GM23338 (cell line): ENCODE measurements around the gene RBM17. TPM values are rescaled to one million over a fixed set of nuclear protein-coding genes. Genes with fewer than 3 reads are reported as not detected.
A peak's percentile ranks its signal among the peaks of the same experiment; 100 is the strongest.

Experiments used
- ATAC-seq: fragments of 200-7000 bp; cut with Tn5 transposase; 3 replicates; pipeline ENCODE4 v1.9.1; 2020
- DNase-seq: peaks from one replicate; pipeline ENCODE4 v3.0.0-alpha.2; 2015; ENCODE audit warnings: low spot score
- H2AFZ ChIP-seq: fragments of 200-600 bp; sonication (generic); 2 replicates; pipeline ENCODE4 v1.8.0; 2016; ENCODE audit warnings: antibody characterized with exemption, mild to moderate bottlenecking, moderate library complexity
- H3F3A ChIP-seq: fragments of 200-600 bp; sonication (generic); replicated peaks from 2 replicates; pipeline ENCODE4 v1.8.0; 2017; ENCODE audit warnings: antibody characterized with exemption, mixed run types, low read depth
- H3K27ac ChIP-seq: fragments of 200-600 bp; sonication (generic); 2 replicates; pipeline ENCODE4 v1.6.1; 2016; ENCODE audit warnings: low read depth
- H3K27me3 ChIP-seq: fragments of 200-600 bp; sonication (generic); 2 replicates; pipeline ENCODE4 v1.8.0; 2016; ENCODE audit warnings: mild to moderate bottlenecking, mixed run types, moderate library complexity; ENCODE audit not compliant: insufficient read depth
- H3K36me3 ChIP-seq: fragments of 200-600 bp; sonication (generic); 2 replicates; pipeline ENCODE4 v1.8.0; 2016; ENCODE audit warnings: mild to moderate bottlenecking; ENCODE audit not compliant: insufficient read depth
- H3K4me1 ChIP-seq: fragments of 200-600 bp; sonication (generic); 2 replicates; pipeline ENCODE4 v1.8.0; 2016; ENCODE audit warnings: mild to moderate bottlenecking, moderate library complexity; ENCODE audit not compliant: insufficient read depth
- H3K4me2 ChIP-seq: fragments of 200-600 bp; sonication (generic); 2 replicates; pipeline ENCODE4 v1.7.1; 2017; ENCODE audit warnings: mixed run types
- H3K4me3 ChIP-seq: fragments of 200-600 bp; sonication (generic); 2 replicates; pipeline ENCODE4 v1.6.1; 2016; ENCODE audit warnings: mixed run types
- H3K79me2 ChIP-seq: fragments of 200-600 bp; sonication (generic); replicated peaks from 2 replicates; pipeline ENCODE4 v1.8.0; 2017; ENCODE audit warnings: mild to moderate bottlenecking; ENCODE audit not compliant: insufficient read depth
- H3K9me2 ChIP-seq: fragments of 200-600 bp; sonication (generic); 2 replicates; pipeline ENCODE4 v1.8.0; 2017; ENCODE audit not compliant: insufficient read depth
- H4K20me1 ChIP-seq: fragments of 200-600 bp; sonication (generic); replicated peaks from 2 replicates; pipeline ENCODE4 v1.8.0; 2017; ENCODE audit warnings: mild to moderate bottlenecking; ENCODE audit not compliant: insufficient read depth
- H3K27ac Mint-ChIP-seq: 2 replicates; pipeline ENCODE4 v1.8.0; 2020; ENCODE audit warnings: inconsistent platforms, mild to moderate bottlenecking, moderate library complexity, mixed read lengths
- H3K27me3 Mint-ChIP-seq: 3 replicates; pipeline ENCODE4 v1.8.0; 2022; ENCODE audit warnings: low read depth, mild to moderate bottlenecking, moderate library complexity, mixed read lengths, inconsistent platforms; ENCODE audit not compliant: insufficient read depth, poor library complexity
- H3K36me3 Mint-ChIP-seq: 3 replicates; pipeline ENCODE4 v1.8.0; 2021; ENCODE audit warnings: low read depth, mild to moderate bottlenecking, inconsistent platforms, moderate library complexity, mixed read lengths
- H3K4me1 Mint-ChIP-seq: 3 replicates; pipeline ENCODE4 v1.8.0; 2020; ENCODE audit warnings: mild to moderate bottlenecking, inconsistent platforms, mixed read lengths
- H3K4me3 Mint-ChIP-seq: 3 replicates; pipeline ENCODE4 v1.8.0; 2021; ENCODE audit warnings: moderate library complexity, mild to moderate bottlenecking, inconsistent platforms, mixed read lengths
- H3K9me3 Mint-ChIP-seq: 3 replicates; pipeline ENCODE4 v1.8.0; 2020; ENCODE audit warnings: moderate library complexity, mild to moderate bottlenecking, inconsistent platforms, mixed read lengths
- CREB1 ChIP-seq: fragments of 250-450 bp; sonication (Bioruptor Pico); IDR thresholded peaks from 2 replicates; pipeline ENCODE4 v1.5.0; 2020; ENCODE audit warnings: low read depth, mild to moderate bottlenecking, moderate library complexity
- EZH2 ChIP-seq: fragments of 200-600 bp; sonication (generic); IDR thresholded peaks from one replicate; pipeline ENCODE4 v1.8.0; 2017; ENCODE audit warnings: antibody characterized with exemption, mild to moderate bottlenecking, low read depth; ENCODE audit not compliant: unreplicated experiment
- EZH2phosphoT487 ChIP-seq: fragments of 200-600 bp; sonication (generic); IDR thresholded peaks from one replicate; pipeline ENCODE4 v1.8.1; 2018; ENCODE audit warnings: antibody characterized with exemption; ENCODE audit not compliant: unreplicated experiment
- POLR2AphosphoS5 ChIP-seq: IDR thresholded peaks from 2 replicates; pipeline ENCODE4 v1.6.1; 2016; ENCODE audit warnings: antibody characterized with exemption, low read depth
- REST ChIP-seq: IDR thresholded peaks from one replicate; pipeline ENCODE4 v1.6.1; 2018; ENCODE audit warnings: antibody characterized with exemption; ENCODE audit not compliant: unreplicated experiment
- ZNF114 ChIP-seq: fragments of 250-450 bp; sonication (Bioruptor Pico); IDR thresholded peaks from 2 replicates; pipeline ENCODE4 v1.5.0; 2020; ENCODE audit warnings: mild to moderate bottlenecking, moderate library complexity
- ZNF331 ChIP-seq: fragments of 250-450 bp; sonication (Bioruptor Pico); IDR thresholded peaks from 2 replicates; pipeline ENCODE4 v1.5.0; 2020; ENCODE audit warnings: low read depth, mild to moderate bottlenecking, moderate library complexity
- ZNF462 ChIP-seq: fragments of 250-450 bp; sonication (Bioruptor Pico); IDR thresholded peaks from 2 replicates; pipeline ENCODE4 v1.5.0; 2020; ENCODE audit warnings: mild to moderate bottlenecking, moderate library complexity
- polyA plus RNA-seq: library from polyadenylated mRNA; unstranded; fragments of >200 nt; fragmentation: Nextera tagmentation; extraction: Ambion mirVana; gene quantifications from 2 replicates; pipeline ENCODE4 v1.2.1, GENCODE V29; 2016
- total RNA-seq: library from RNA; depleted of rRNA; stranded (reverse); fragments of >200 nt; shearing (Covaris generic); gene quantifications from 2 replicates; pipeline ENCODE4 v1.2.3, GENCODE V29; 2014

Gene RBM17
- total and polyA plus RNA-seq, 2 experiments from 2014 or later, result 54.7 to 281 TPM

- no peak overlapping the region; the same call in 2 of the 3 replicates for H3K4me3 Mint-ChIP-seq
- Histone ChIP-seq H3F3A (no peaks in the 10 kb centered on the region), H3K27ac (peak overlapping the region; percentile 87), H3K4me3 (no peak overlapping the region), H3K4me1 (peaks cover 59% of the 10 kb centered on the region), H2AFZ (no peak overlapping the region), H3K79me2 (peaks cover 85% of the 10 kb centered on the region), H3K4me2 (no peak overlapping the region), H3K36me3 (no peaks in the 10 kb centered on the region), H3K9me2 (no peaks in the 10 kb centered on the region), H4K20me1 (peaks cover 29% of the 10 kb centered on the region), H3K27me3 (no peaks in the 10 kb centered on the region)
- ATAC-seq, result no peak
- H3K9me3 Mint-ChIP-seq, result no peaks in the 10 kb centered on the region
- no peak for TF ChIP-seq POLR2AphosphoS5
- no peak for TF ChIP-seq CREB1 (CRISPR knock-in tag)
- no peak for TF ChIP-seq EZH2
- TF ChIP-seq ZNF114 (CRISPR knock-in tag), result no peak
- no peak for TF ChIP-seq ZNF462 (CRISPR knock-in tag)
- no peak for TF ChIP-seq ZNF331 (CRISPR knock-in tag)
- TF ChIP-seq EZH2phosphoT487, result no peak
- no peak for TF ChIP-seq REST
- no peak for DNase-seq
- H3K36me3 Mint-ChIP-seq, result peaks cover 48% of the 10 kb centered on the region; the same call in 2 of the 3 replicates
- peak overlapping the region; percentile 68 for H3K27ac Mint-ChIP-seq
- H3K27me3 Mint-ChIP-seq, result peaks cover 6% of the 10 kb centered on the region
- H3K4me1 Mint-ChIP-seq, result peaks cover 79% of the 10 kb centered on the region
These were observed 9.3 kb downstream of the RBM17 start for GRCh38 chr10:6098156-6098555.
